Measurements from ENCODE around the gene EMX2. TPM values are rescaled to one million over a fixed set of nuclear protein-coding genes. Genes with fewer than 3 reads are reported as not detected.

Gene EMX2
- total and polyA plus RNA-seq, 2 experiments from 2014 or later: 13.2 to 16.3 TPM

- WGBS, 2 experiments (ENCODE audit: low coverage in 1 of 2, low lambda C conversion rate in 2 of 2, missing lambda C conversion rate in 2 of 2): 73 to 75% methylated on average over 11 of the region's 12 CpGs
- no peaks in the 10 kb centered on the region for H3K27me3 ChIP-seq (replicated peaks; ENCODE audit: insufficient read depth)
- H3K9me2 ChIP-seq (ENCODE audit: insufficient read depth): no peaks in the 10 kb centered on the region
- H4K20me1 ChIP-seq (ENCODE audit: insufficient read depth): no peaks in the 10 kb centered on the region
- no peak overlapping the region for H3K27ac ChIP-seq
- peak; percentile 55 for DNase-seq
- no peak overlapping the region for H2AFZ ChIP-seq
- no peak for TF ChIP-seq EZH2 (IDR thresholded peaks at IDR 0.05; ENCODE audit: insufficient read depth, poor library complexity, severe bottlenecking)
- no peak overlapping the region for H3K4me3 ChIP-seq
- in situ Hi-C loops (cut with MboI): no loop called here
- H3F3A ChIP-seq (ENCODE audit: insufficient read depth): peaks cover under 1% of the 10 kb centered on the region; the same call in 1 of the 2 replicates
- no peaks in the 10 kb centered on the region for H3K36me3 ChIP-seq (ENCODE audit: low read depth)
- H3K79me2 ChIP-seq (ENCODE audit: insufficient read depth): peaks cover 45% of the 10 kb centered on the region
- peaks cover 31% of the 10 kb centered on the region for H3K4me1 ChIP-seq (ENCODE audit: insufficient read depth)
- no peak overlapping the region for H3K4me2 ChIP-seq (ENCODE audit: unreplicated experiment)
- H3K9me3 ChIP-seq (ENCODE audit: low read depth): no peaks in the 10 kb centered on the region
- H3K9ac ChIP-seq: no peak overlapping the region
These were observed 43.1 kb upstream of the EMX2 start for GRCh38 chr10:117499248-117500105.

GRCh38 chr10:117500456-117500855 is 42.1 kb upstream of the EMX2 start:
- Histone ChIP-seq H2AFZ (no peak overlapping the region), H3K4me3 (no peak overlapping the region), H3K4me2 (ENCODE audit: unreplicated experiment) (no peak overlapping the region), H3K36me3 (ENCODE audit: low read depth) (no peaks in the 10 kb centered on the region), H4K20me1 (ENCODE audit: insufficient read depth) (no peaks in the 10 kb centered on the region), H3K79me2 (ENCODE audit: insufficient read depth) (peaks cover 45% of the 10 kb centered on the region), H3F3A (ENCODE audit: insufficient read depth) (peaks cover 4% of the 10 kb centered on the region; the same call in 1 of the 2 replicates), H3K9ac (no peak overlapping the region), H3K27ac (no peak overlapping the region), H3K27me3 (replicated peaks; ENCODE audit: insufficient read depth) (no peaks in the 10 kb centered on the region), H3K4me1 (ENCODE audit: insufficient read depth) (peaks cover 33% of the 10 kb centered on the region), H3K9me2 (ENCODE audit: insufficient read depth) (no peaks in the 10 kb centered on the region), H3K9me3 (ENCODE audit: low read depth) (no peaks in the 10 kb centered on the region)
- WGBS, 2 experiments (ENCODE audit: low coverage in 1 of 2, low lambda C conversion rate in 2 of 2, missing lambda C conversion rate in 2 of 2): 91% methylated on average over 5 of the region's 5 CpGs
- in situ Hi-C loops (cut with MboI): no loop called here
- DNase-seq: no peak
- TF ChIP-seq EZH2 (IDR thresholded peaks at IDR 0.05; ENCODE audit: insufficient read depth, poor library complexity, severe bottlenecking) (no peak), EZH2phosphoT487 (IDR thresholded peaks at IDR 0.05; ENCODE audit: insufficient read depth, low read depth) (no peak)

- in situ Hi-C loops (cut with MboI): no loop called here
These were observed 41.0 kb upstream of the EMX2 start for GRCh38 chr10:117501460-117502035.

GRCh38 chr10:117502421-117503243 is 39.9 kb upstream of the EMX2 start:
- H3K36me3 ChIP-seq (ENCODE audit: low read depth): no peaks in the 10 kb centered on the region
- H3F3A ChIP-seq (ENCODE audit: insufficient read depth): peaks cover 4% of the 10 kb centered on the region; the same call in 1 of the 2 replicates
- no peaks in the 10 kb centered on the region for H3K27me3 ChIP-seq (replicated peaks; ENCODE audit: insufficient read depth)
- H3K9me3 ChIP-seq (ENCODE audit: low read depth): no peaks in the 10 kb centered on the region
- TF ChIP-seq EZH2phosphoT487 (IDR thresholded peaks at IDR 0.05; ENCODE audit: insufficient read depth, low read depth) (no peak), EZH2 (IDR thresholded peaks at IDR 0.05; ENCODE audit: insufficient read depth, poor library complexity, severe bottlenecking) (no peak)
- no peak for DNase-seq
- H3K27ac ChIP-seq: no peak overlapping the region
- peaks cover 43% of the 10 kb centered on the region for H3K79me2 ChIP-seq (ENCODE audit: insufficient read depth)
- in situ Hi-C loops (cut with MboI): no loop called here
- no peak overlapping the region for H3K4me3 ChIP-seq
- H3K9ac ChIP-seq: 0 out of 2 replicates have a peak overlapping the region, but pooled peaks have one; percentile 0
- H4K20me1 ChIP-seq (ENCODE audit: insufficient read depth): no peaks in the 10 kb centered on the region
- WGBS, 2 experiments (ENCODE audit: low coverage in 1 of 2, low lambda C conversion rate in 2 of 2, missing lambda C conversion rate in 2 of 2): 63 to 64% methylated on average over 10 of the region's 10 CpGs
- peak overlapping the region; percentile 33 for H3K4me2 ChIP-seq (ENCODE audit: unreplicated experiment)
- H2AFZ ChIP-seq: no peak overlapping the region
- no peaks in the 10 kb centered on the region for H3K9me2 ChIP-seq (ENCODE audit: insufficient read depth)
- H3K4me1 ChIP-seq (ENCODE audit: insufficient read depth): peaks cover 30% of the 10 kb centered on the region

More at GRCh38 chr10:117501460-117502035, 41.0 kb upstream of the EMX2 start:
- TF ChIP-seq EZH2 (IDR thresholded peaks at IDR 0.05; ENCODE audit: insufficient read depth, poor library complexity, severe bottlenecking) (no peak), EZH2phosphoT487 (IDR thresholded peaks at IDR 0.05; ENCODE audit: insufficient read depth, low read depth) (no peak)
- no peak overlapping the region for H3K27ac ChIP-seq
- 94% methylated on average over 8 to 12 of the region's 12 CpGs for WGBS, 2 experiments (ENCODE audit: low coverage in 1 of 2, low lambda C conversion rate in 2 of 2, missing lambda C conversion rate in 2 of 2)
- H3K4me3 ChIP-seq: no peak overlapping the region
- peaks cover 33% of the 10 kb centered on the region for H3K4me1 ChIP-seq (ENCODE audit: insufficient read depth)
- no peak for DNase-seq
- no peaks in the 10 kb centered on the region for H3K27me3 ChIP-seq (replicated peaks; ENCODE audit: insufficient read depth)
- no peaks in the 10 kb centered on the region for H4K20me1 ChIP-seq (ENCODE audit: insufficient read depth)
- H3K79me2 ChIP-seq (ENCODE audit: insufficient read depth): peaks cover 39% of the 10 kb centered on the region
- no peak overlapping the region for H2AFZ ChIP-seq
- H3K36me3 ChIP-seq (ENCODE audit: low read depth): no peaks in the 10 kb centered on the region
- no peaks in the 10 kb centered on the region for H3K9me3 ChIP-seq (ENCODE audit: low read depth)
- H3F3A ChIP-seq (ENCODE audit: insufficient read depth): peaks cover 4% of the 10 kb centered on the region; the same call in 1 of the 2 replicates
- no peak overlapping the region for H3K9ac ChIP-seq
- no peaks in the 10 kb centered on the region for H3K9me2 ChIP-seq (ENCODE audit: insufficient read depth)
- H3K4me2 ChIP-seq (ENCODE audit: unreplicated experiment): no peak overlapping the region
